ENCODE measurements around the gene ZNF148.

GRCh38 chr3:125238759-125239158 lies 136.4 kb downstream of the ZNF148 start:
- no peak for TF ChIP-seq POLR2A (IDR thresholded peaks at IDR 0.05)
- TF ChIP-seq CTCF (IDR thresholded peaks at IDR 0.05), result no peak
